HG02678 (cell line): ENCODE data around the gene CNOT6L.

Source experiments
- ATAC-seq: cut with Tn5 transposase; IDR thresholded peaks from one replicate; pipeline ENCODE4 v1.9.1; 2021; ENCODE audit warnings: mild to moderate bottlenecking, moderate library complexity; ENCODE audit not compliant: unreplicated experiment

CNOT6L gene

GRCh38 chr4:77820649-77821561, 1.7 kb upstream of the CNOT6L start:
- no peak for ATAC-seq

- peak; percentile 74 for ATAC-seq
These were observed 878 bp upstream of the CNOT6L start for GRCh38 chr4:77819843-77820648.

DNA sequence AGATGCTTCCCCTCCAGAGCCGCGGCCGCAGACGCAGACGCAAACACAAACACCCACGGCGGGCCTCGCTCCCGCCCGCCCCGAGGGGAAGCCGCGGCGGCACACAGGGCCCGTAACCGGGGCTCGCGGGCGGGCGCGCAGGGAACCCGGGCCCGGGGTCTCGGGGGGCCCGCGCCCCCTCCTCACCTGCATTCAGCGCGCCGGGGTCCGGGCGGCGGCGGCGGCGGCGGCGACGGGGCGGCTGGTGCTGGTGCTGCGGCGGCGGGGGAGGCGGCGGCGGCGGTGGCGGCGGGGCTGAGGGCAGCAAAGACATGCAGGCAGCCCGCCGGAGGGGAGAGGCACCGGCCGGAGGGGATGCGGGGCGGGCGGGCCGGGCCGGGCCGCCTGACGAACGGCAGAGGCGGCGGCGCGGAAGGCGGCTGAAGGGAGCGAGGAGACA, 255 bp upstream of the CNOT6L start:
- peak; percentile 22 for ATAC-seq

GRCh38 chr4:77818073-77818601, 1.0 kb downstream of the CNOT6L start:
- ATAC-seq = peak; percentile 21

GRCh38 chr4:77817304-77818072, 1.7 kb downstream of the CNOT6L start:
- no peak for ATAC-seq

GRCh38 chr4:77816546-77816945, 2.6 kb downstream of the CNOT6L start:
- ATAC-seq = no peak

- no peak for ATAC-seq
These were observed 3.5 kb downstream of the CNOT6L start for GRCh38 chr4:77815636-77816035.

GRCh38 chr4:77805840-77806239, 13.3 kb downstream of the CNOT6L start:
- ATAC-seq = no peak

GRCh38 chr4:77804471-77804870, 14.7 kb downstream of the CNOT6L start:
- ATAC-seq = no peak

DNA sequence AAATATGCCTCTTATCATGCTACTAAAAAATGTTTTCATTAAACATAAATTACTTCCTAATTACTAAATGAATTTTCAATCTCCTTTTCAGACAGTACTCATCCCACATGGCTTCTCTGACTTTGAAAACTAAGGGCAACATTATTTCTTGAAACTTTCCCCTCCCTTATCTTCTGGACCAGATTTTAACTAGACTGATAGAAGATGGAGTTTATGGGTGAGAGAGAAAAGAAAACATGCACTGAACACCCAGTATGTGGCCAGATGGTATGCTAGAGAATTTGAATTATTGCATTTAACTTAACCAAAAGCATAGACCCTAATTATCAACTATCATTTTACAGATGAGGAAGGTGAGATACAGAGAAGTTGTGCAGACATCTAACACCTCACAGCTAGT, 16.8 kb downstream of the CNOT6L start:
- no peak for ATAC-seq

DNA sequence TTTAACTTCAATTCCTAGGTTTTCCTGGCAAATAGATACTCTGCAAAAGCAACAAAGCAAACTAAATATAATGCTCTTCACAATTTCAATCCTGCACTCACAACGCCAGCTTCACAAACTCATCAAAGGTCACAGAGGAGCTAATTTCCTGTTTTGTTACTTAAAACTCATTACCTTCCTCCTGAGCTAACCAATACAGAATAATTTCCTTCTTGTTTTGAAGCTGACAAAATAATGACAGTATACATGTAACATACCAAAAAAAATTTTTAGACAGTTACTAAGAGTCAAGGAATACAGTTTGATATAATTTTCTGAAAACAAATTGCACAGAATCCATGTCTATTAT, 17.9 kb downstream of the CNOT6L start:
- ATAC-seq = no peak

- ATAC-seq = no peak
These were observed 18.5 kb downstream of the CNOT6L start for GRCh38 chr4:77800483-77801259.

- ATAC-seq = no peak
These were observed 19.1 kb downstream of the CNOT6L start for GRCh38 chr4:77800077-77800476.

DNA sequence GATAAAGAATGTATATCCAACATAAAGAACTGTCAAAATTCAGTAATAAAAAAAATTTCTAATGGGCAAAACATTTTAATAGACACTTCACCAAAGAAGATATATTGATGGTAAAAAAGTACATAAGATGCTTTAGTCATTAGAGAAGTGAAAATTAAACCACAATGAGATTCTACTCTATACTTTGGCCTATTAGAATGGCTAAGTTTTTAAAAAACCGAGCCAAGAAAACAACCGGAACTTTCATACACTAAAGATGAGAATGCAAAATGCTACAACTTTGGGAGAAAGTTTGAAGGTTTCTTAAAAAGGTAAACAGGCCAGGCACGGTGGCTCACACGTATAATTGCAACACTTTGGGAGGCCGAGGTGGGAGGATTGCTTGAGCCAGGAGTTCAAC, 20.8 kb downstream of the CNOT6L start:
- no peak for ATAC-seq

- no peak for ATAC-seq
These were observed 21.9 kb downstream of the CNOT6L start for GRCh38 chr4:77797239-77797638.

GRCh38 chr4:77795326-77795725, 23.8 kb downstream of the CNOT6L start:
- ATAC-seq = no peak

DNA sequence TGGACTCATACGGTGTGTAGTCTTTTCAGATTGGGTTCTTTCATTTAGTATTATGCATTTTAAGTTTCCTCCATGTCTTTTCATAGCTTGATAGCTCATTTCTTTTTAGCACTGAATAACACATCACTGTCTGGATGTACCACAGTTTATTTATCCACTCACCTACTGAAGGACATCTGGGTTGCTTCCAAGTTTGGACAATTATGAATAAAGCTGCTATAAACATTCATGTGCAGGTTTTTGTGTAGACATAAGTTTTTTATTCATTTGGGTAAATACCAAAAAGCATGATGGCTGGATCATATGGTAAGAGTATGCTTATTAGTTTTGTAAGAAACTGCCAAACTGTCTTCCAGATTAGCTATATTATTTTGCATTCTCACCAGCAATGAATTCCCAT, 29.0 kb downstream of the CNOT6L start:
- ATAC-seq = no peak

DNA sequence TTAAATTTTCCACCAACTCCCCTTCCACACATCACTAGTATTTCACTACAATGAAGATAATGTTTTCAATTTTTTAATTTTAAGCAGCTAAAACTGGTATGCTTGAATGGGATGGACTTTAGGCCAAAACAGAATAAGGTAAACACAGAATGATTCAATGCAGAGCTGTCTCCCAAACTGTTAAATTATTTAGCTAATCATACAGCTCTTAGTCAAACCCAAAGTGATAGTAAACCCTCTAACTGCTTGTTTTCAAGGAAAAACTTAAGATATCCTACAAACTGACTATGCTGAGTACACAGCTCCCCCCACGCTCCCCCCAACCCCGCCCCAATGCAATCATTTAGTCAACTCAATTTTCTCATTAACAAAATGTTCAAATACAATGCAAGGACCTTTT, 30.2 kb downstream of the CNOT6L start:
- no peak for ATAC-seq

DNA sequence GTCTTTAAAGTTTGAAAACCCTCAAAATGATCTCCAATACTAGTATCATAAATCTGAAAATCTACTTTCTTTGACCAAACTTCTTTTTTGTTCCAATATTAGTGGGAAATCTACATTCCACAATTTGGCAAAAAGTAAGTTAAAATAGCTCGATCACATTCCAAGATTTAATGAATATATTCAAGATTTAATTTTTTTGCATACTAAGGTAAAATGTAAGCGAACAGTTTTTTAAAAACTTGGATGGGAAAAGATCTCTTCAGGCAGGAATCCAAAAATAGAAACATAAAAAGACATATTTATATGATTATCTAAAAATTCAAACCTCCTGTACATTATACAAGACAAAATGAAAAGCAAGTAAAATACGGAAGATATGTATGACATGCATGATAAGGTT, 31.2 kb downstream of the CNOT6L start:
- ATAC-seq = no peak

DNA sequence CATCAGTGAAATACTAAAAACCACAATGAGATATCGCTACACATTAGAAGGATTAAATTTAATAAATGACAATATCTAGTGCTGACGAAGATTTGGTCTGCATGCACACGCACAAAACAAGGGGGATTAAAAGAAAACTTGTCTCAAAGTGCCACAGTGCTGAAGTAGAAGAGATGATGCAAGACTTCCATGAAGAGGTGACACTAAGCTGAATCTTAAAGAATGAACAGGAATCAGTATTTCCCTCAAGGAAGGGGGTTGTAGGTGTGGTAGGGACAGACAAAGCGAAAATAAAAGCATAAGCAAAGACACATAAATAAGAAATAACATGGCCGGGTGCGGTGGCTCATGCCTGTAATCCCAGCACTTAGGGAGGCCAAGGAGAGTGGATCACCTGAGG, 33.5 kb downstream of the CNOT6L start:
- ATAC-seq = no peak
